ENCODE results near the gene MRGPRX2.

MRGPRX2 gene
- total RNA-seq: 0 to 0.04 reads per million in 2 experiments

GRCh38 chr11:19060629-19061028 is at the start of gene MRGPRX2:
Gene MRGPRX2 (minus strand): TSS chr11:19060717. CDS start chr11:19056402, 4,315 bp downstream.
- DNase-seq (ENCODE audit: low read depth): no peak

- DNase-seq (ENCODE audit: low read depth): no peak
Measured at GRCh38 chr11:19110295-19110694, 49.8 kb upstream of the MRGPRX2 start.

- DNase-seq (ENCODE audit: low read depth): no peak
Measured at GRCh38 chr11:19107125-19107524, 46.6 kb upstream of the MRGPRX2 start.

DNA sequence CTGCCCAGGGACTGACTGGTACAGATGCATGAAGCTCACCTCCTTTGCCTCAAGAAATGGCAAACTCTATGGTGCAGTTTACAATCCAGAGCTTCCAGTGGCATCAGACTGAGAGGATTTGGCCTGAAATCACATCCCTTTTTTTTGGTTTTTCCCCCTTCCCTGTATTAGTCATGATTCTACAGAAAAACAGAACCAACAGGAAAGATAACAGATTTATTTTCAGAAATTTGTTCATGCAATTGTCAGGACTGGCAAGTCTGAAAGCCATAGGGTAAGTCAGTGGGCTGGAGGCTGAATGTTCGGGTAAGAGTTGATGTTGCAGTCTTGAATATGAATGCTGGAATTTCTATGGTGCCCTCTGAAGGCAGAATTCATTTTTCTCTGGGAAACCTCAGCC is 44.5 kb upstream of the MRGPRX2 start:
- no peak for DNase-seq (ENCODE audit: low read depth)

- DNase-seq (ENCODE audit: low read depth): no peak
Measured at GRCh38 chr11:19102521-19102900, 42.0 kb upstream of the MRGPRX2 start.

DNA sequence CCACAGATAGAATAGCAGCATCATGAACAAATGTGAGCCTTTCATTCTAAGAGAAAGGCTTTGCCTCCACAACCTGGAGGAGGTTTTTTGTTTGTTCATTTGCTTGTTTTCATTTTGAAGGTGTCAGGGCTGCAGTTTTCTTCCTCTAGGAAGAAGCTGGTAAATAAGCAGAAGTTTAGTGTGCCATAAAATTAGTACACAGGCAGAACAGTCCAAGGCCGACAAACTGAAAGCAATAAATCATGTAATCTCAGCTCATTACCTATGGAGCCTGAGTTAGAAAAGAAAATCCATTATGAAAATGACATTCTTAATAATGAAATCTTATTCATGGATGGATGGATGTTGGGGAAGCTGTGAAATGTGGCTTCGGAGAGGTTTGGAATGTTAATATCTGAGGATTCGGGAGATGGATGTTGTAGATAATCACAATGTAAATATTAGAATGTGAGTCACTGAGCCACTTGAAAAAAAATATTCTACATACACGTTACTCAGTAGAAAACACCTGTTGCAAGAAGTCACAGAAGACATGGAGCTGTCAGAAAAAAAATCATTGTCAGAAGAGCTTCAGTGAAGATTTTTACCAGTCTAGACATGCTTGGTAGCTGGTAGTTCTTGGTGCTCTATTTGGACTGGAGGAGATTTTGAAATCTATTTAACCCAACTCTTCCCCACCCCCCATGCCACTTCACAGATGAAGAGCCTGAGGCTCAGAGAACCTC is 41.4 kb upstream of the MRGPRX2 start:
- DNase-seq (ENCODE audit: low read depth): no peak

- DNase-seq (ENCODE audit: low read depth): no peak
Measured at GRCh38 chr11:19100885-19101284, 40.4 kb upstream of the MRGPRX2 start.

DNA sequence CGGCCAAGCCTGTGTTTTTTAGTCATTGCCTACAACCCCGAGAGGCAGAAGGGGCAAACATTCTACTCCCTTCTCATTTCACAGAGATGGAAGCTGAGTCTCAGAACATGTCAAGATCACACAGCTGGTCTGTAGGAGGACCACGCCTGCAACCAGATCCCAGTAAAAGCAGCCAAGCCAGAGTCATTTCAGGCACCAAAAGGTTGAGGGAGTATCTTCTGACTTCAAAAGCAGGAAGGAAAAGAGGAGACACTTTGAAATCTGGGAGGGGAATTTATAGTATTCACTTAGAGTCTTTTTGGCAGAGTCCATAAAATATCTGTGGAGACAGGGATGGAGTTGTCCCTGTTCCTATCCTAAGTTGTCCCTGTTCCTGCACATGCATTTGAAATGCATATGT is 38.6 kb upstream of the MRGPRX2 start:
- no peak for DNase-seq (ENCODE audit: low read depth)

GRCh38 chr11:19094859-19095258 is 34.3 kb upstream of the MRGPRX2 start:
- no peak for DNase-seq (ENCODE audit: low read depth)

DNA sequence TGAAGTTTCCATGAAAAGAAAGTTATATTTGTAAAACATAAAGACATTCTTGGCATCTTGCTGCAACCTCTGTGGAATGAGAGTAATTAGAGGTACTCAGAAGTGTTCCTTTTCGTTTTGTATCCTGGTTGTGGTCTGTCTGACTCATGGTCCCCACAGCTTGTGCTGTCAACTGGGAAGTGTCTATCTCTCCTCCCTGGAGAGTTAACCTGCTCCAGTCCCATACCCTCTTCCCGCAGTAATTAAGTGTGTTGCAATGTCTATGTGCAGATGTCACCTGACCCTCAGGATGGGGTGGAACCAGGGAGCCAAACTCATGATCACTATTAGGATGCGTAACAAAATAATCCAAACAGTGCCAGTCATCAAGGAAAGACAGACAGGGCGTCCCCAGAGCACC is 33.5 kb upstream of the MRGPRX2 start:
- no peak for DNase-seq (ENCODE audit: low read depth)

DNA sequence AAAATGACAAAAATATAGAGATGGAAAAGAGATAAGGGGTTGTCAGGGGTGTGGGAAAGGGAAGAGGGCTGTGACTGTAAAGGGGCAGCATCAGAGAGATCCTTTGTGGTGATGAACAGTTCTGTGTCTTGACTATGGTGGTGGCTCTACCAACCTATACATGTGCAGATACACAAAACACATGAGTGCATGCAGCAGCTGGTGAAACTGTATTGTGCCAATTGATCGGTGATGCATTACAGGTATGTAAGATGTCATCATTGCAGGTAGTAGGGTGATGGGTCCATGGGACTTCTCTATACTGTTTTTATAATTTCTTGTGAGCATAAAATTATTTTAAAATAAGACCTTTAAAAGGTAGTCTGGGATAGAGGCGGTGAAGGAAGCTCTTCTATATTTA is 32.3 kb upstream of the MRGPRX2 start:
- no peak for DNase-seq (ENCODE audit: low read depth)

GRCh38 chr11:19092342-19092741 is 31.8 kb upstream of the MRGPRX2 start:
- no peak for DNase-seq (ENCODE audit: low read depth)

DNA sequence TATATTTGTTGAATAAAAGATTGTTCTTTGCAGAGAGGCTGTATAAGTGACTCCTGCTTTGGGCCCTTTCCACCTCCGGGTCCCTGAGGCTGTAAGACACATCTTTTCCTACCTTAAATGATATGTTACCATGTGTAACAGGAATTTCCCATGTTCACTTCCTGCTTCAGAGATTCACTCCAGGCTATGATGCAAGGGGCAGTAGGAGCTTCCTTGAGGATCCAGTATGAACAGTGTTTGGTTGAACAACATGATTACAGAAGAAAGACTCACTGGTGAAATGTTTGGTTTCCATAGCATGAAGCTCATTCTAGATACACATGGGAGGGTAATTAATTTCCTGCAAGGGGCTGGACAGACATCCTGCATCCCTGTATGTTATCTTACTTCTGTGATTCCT is 30.8 kb upstream of the MRGPRX2 start:
- DNase-seq (ENCODE audit: low read depth): no peak

DNA sequence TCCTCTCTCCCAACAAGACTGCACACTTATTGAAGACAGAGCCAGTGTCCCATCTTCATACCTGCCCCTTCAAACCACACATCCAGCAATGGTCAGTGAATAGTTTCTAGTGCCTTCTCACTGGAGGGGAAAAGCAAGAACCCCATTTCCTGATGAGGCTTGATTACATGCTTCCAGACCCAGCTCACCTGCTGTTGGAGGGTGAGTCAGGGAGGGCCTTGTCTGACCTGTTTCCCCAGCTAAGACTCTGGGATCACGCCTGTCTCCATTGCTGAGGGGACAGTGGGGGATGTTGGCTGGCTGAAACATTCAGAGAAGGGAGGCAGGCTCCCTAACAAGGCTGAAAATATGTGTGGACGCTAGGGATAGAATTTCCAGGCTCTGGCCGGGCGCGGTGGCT is 28.9 kb upstream of the MRGPRX2 start:
- DNase-seq (ENCODE audit: low read depth): no peak

DNA sequence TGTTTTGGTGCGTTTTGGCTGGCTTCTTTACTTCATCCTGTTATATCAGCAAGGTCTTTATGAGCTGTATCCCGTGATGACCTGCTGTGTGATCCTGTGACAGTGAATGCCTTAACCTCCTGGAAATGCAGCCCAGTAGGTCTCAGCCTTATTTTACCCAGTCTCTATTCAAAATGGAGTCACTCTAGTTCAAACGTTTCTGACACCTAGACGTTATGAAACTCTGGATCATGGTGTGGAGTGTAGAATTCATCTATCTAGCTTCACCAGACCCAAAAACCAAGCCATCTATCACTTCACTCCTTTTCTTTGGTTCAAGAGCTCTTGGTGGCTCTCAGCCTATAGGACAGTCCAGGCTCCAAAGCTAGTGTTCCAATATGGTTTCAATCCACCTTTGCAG is 28.3 kb upstream of the MRGPRX2 start:
- DNase-seq (ENCODE audit: low read depth): no peak

GRCh38 chr11:19087658-19088057 is 27.1 kb upstream of the MRGPRX2 start:
- DNase-seq (ENCODE audit: low read depth): no peak

GRCh38 chr11:19084661-19085315 is 24.3 kb upstream of the MRGPRX2 start:
- DNase-seq (ENCODE audit: low read depth): no peak

GRCh38 chr11:19083166-19083565 is 22.6 kb upstream of the MRGPRX2 start:
- DNase-seq (ENCODE audit: low read depth): no peak

- no peak for DNase-seq (ENCODE audit: low read depth)
Measured at GRCh38 chr11:19080579-19080993, 20.1 kb upstream of the MRGPRX2 start.

DNA sequence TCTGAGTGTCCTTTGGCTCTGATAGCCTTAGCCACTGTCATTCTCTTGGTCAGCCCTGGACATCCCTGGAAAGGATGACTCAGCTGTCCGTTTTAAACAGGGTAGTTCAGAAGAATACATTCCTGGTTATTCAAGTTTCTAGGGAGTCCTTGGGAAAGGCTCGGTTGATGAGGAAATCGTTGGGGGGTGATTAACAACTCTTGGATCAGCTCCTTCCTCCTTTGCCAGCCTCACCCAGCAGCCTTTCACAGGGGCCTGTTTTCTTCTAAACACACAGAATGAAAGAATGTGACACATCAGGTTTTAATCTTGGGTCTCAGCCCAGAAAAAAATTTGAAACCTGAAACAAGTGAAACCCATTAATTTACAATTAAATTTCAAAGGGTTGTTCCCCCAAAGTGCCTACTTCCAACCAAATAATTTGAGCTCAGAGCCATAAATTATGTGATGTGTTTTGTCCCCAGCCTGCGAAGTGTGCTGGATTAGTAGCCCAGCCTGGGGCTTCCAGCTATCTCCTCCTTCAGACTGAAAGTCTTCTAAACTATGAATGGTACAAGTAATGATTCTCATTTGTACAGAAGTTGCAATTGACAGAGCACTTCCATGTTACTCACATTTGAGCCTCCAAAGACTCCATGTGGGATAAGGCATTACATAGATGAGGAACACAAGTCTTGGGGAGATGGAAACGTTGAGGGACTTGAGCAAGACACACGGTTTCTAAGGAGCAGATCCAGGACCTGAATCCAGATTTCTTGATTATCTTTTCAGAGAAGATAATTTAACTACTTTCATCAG is 19.3 kb upstream of the MRGPRX2 start:
- DNase-seq (ENCODE audit: low read depth): no peak

DNA sequence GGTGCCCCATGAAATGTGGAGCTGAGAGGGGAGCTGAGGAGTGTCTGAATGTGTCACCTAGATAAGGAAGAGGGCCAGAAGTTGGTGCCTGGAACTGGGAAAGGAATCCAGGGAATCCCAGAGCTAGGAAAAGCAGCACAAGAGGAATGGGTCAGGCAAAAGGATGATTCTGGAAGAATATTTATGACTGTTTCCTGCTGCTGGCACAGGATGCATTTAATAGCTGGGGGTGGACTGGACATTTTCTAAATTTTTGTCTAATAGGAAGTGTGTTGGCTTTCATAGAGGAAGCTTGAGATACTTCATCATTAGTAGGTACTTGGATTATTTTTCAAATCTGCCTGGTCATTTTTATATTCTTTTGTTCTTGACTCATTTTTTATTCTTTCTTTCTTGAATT is 17.4 kb upstream of the MRGPRX2 start:
- DNase-seq (ENCODE audit: low read depth): no peak

- peak; percentile 26 for DNase-seq (ENCODE audit: low read depth)
Measured at GRCh38 chr11:19076744-19077589, 16.4 kb upstream of the MRGPRX2 start.
